H1 (cell line): Measurements from ENCODE around the gene HMGXB3. TPM values are rescaled to one million over a fixed set of nuclear protein-coding genes. Genes with fewer than 3 reads are reported as not detected.

ENCODE experiments used
- CTBP2 ChIP-seq: IDR thresholded peaks from 2 replicates; pipeline ENCODE4 v1.7.0; 2011; ENCODE audit warnings: borderline replicate concordance, mild to moderate bottlenecking, moderate library complexity, mixed read lengths, low read length; ENCODE audit not compliant: insufficient read depth, insufficient read length
- NRF1 ChIP-seq: IDR thresholded peaks from 2 replicates; pipeline ENCODE4 v1.6.1; 2011; ENCODE audit warnings: mild to moderate bottlenecking, low read depth, low read length, improper control_type of control experiment
- POU5F1 ChIP-seq: IDR thresholded peaks from 2 replicates; pipeline ENCODE4 v1.6.1; 2011; ENCODE audit warnings: low read depth, mild to moderate bottlenecking, low read length, moderate library complexity
- RAD21 ChIP-seq, 2 experiments: IDR thresholded peaks in 1 of 2; conservative IDR thresholded peaks in 1 of 2; 2 replicates each; pipeline ENCODE4 v1.6.1; 2011; ENCODE audit warnings: low read depth in 2 of 2, low read length in 2 of 2, improper control_type of control experiment in 1 of 2, inconsistent platforms in 1 of 2, mild to moderate bottlenecking in 1 of 2, moderate library complexity in 1 of 2
- RBBP5 ChIP-seq: IDR thresholded peaks from 2 replicates; pipeline ENCODE4 v1.7.1; 2012; ENCODE audit warnings: low read depth, mild to moderate bottlenecking, inconsistent platforms, low read length, moderate library complexity, borderline replicate concordance
- polyA plus RNA-seq, 7 experiments: library from polyadenylated mRNA; depleted of rRNA in 3 of 7; stranded (reverse) in 5 of 7; unstranded in 2 of 7; fragments of >200 nt in 5 of 7; fragments of 200-250 nt in 2 of 7; gene quantifications; 1 replicate in 5 of 7; 2 replicates in 1 of 7; 4 replicates in 1 of 7; pipeline versions ENCODE4 v1.2.1 to v1.2.3, GENCODE V29; 2011 to 2013; ENCODE audit warnings: missing spikeins in 2 of 7, mixed read lengths in 2 of 7
- total RNA-seq: library from RNA; stranded (reverse); fragmentation: NEBNext Ultra II Directional; extraction: Animal tissue kit (Norgen Biotek cat#: 25700); gene quantifications from 2 replicates; pipeline ENCODE4 v1.2.1, GENCODE V29; 2021
- TF ChIP-seq, protein P1 (sequence below): fragments of 300-600 bp; sonication (generic); IDR thresholded peaks from 2 replicates; pipeline ENCODE4 v1.7.1; 2012; ENCODE audit warnings: low read length, moderate library complexity, mild to moderate bottlenecking, inconsistent platforms; ENCODE audit not compliant: insufficient replicate concordance
- TF ChIP-seq, protein P2 (sequence below): IDR thresholded peaks from 2 replicates; pipeline ENCODE4 v1.6.1; 2012; ENCODE audit warnings: inconsistent platforms

The HMGXB3 gene
- total and polyA plus RNA-seq, 2 of the 8 experiments (the other 6 are each of a cell fraction or from before 2014, with no cell fraction given), result 26.8 to 28.0 TPM

DNA sequence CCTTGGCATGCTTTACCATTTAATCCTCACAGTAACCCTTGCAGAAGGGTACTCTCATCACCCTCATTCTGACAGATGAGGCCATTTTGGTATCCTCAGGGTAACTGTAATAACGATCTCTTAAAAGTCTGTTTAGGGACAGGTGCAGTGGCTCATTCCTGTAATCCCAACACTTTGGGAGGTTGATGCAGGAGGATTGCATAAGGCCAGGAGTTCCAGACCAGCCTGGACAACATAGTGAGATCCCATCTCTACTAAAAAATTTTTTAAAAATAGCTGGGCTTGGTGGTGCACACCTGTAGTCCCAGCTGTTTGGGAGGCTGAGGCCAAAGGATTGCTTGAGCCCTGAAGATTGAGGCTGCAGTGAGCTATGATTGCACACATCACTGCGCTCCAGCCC, 54.0 kb downstream of the HMGXB3 start (continued):
- TF ChIP-seq, protein P1, sequence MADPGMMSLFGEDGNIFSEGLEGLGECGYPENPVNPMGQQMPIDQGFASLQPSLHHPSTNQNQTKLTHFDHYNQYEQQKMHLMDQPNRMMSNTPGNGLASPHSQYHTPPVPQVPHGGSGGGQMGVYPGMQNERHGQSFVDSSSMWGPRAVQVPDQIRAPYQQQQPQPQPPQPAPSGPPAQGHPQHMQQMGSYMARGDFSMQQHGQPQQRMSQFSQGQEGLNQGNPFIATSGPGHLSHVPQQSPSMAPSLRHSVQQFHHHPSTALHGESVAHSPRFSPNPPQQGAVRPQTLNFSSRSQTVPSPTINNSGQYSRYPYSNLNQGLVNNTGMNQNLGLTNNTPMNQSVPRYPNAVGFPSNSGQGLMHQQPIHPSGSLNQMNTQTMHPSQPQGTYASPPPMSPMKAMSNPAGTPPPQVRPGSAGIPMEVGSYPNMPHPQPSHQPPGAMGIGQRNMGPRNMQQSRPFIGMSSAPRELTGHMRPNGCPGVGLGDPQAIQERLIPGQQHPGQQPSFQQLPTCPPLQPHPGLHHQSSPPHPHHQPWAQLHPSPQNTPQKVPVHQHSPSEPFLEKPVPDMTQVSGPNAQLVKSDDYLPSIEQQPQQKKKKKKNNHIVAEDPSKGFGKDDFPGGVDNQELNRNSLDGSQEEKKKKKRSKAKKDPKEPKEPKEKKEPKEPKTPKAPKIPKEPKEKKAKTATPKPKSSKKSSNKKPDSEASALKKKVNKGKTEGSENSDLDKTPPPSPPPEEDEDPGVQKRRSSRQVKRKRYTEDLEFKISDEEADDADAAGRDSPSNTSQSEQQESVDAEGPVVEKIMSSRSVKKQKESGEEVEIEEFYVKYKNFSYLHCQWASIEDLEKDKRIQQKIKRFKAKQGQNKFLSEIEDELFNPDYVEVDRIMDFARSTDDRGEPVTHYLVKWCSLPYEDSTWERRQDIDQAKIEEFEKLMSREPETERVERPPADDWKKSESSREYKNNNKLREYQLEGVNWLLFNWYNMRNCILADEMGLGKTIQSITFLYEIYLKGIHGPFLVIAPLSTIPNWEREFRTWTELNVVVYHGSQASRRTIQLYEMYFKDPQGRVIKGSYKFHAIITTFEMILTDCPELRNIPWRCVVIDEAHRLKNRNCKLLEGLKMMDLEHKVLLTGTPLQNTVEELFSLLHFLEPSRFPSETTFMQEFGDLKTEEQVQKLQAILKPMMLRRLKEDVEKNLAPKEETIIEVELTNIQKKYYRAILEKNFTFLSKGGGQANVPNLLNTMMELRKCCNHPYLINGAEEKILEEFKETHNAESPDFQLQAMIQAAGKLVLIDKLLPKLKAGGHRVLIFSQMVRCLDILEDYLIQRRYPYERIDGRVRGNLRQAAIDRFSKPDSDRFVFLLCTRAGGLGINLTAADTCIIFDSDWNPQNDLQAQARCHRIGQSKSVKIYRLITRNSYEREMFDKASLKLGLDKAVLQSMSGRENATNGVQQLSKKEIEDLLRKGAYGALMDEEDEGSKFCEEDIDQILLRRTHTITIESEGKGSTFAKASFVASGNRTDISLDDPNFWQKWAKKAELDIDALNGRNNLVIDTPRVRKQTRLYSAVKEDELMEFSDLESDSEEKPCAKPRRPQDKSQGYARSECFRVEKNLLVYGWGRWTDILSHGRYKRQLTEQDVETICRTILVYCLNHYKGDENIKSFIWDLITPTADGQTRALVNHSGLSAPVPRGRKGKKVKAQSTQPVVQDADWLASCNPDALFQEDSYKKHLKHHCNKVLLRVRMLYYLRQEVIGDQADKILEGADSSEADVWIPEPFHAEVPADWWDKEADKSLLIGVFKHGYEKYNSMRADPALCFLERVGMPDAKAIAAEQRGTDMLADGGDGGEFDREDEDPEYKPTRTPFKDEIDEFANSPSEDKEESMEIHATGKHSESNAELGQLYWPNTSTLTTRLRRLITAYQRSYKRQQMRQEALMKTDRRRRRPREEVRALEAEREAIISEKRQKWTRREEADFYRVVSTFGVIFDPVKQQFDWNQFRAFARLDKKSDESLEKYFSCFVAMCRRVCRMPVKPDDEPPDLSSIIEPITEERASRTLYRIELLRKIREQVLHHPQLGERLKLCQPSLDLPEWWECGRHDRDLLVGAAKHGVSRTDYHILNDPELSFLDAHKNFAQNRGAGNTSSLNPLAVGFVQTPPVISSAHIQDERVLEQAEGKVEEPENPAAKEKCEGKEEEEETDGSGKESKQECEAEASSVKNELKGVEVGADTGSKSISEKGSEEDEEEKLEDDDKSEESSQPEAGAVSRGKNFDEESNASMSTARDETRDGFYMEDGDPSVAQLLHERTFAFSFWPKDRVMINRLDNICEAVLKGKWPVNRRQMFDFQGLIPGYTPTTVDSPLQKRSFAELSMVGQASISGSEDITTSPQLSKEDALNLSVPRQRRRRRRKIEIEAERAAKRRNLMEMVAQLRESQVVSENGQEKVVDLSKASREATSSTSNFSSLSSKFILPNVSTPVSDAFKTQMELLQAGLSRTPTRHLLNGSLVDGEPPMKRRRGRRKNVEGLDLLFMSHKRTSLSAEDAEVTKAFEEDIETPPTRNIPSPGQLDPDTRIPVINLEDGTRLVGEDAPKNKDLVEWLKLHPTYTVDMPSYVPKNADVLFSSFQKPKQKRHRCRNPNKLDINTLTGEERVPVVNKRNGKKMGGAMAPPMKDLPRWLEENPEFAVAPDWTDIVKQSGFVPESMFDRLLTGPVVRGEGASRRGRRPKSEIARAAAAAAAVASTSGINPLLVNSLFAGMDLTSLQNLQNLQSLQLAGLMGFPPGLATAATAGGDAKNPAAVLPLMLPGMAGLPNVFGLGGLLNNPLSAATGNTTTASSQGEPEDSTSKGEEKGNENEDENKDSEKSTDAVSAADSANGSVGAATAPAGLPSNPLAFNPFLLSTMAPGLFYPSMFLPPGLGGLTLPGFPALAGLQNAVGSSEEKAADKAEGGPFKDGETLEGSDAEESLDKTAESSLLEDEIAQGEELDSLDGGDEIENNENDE, result no peak
- TF ChIP-seq NRF1, result no peak
- TF ChIP-seq POU5F1, result no peak
- no peak for TF ChIP-seq RAD21 (IDR thresholded peaks at IDR 0.05 in 1 of 2, conservative IDR thresholded peaks at IDR 0.05 in 1 of 2; ENCODE audit: low read depth in 2 of 2, low read length in 2 of 2)
- TF ChIP-seq CTBP2, result no peak
- TF ChIP-seq, protein P2, sequence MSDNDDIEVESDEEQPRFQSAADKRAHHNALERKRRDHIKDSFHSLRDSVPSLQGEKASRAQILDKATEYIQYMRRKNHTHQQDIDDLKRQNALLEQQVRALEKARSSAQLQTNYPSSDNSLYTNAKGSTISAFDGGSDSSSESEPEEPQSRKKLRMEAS, result no peak
- TF ChIP-seq RBBP5, result no peak
